ENCODE measurements around the gene ZNF385B.

ZNF385B gene

DNA sequence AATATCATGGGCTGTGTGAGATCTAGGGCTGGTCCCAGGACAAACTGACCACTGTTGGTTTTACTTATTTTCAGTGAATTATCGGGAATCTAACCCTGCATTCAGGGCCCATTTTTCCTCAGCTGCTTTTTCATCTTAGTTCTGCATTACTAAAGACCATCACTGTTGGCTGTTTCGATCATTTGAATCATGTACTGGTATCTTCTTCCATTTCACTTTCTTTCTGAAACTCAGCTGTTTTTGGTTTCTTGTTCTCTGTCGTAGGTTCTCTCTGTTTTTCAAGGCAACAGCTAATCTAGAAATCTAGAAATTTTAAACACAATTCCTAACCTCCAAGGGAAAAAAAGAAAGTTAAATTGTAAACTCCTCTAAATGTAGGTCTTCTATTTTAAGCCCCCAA, 436.8 kb downstream of the ZNF385B start:
- H3K79me2 ChIP-seq (ENCODE audit: low read length): no peaks in the 10 kb centered on the region
- no peaks in the 10 kb centered on the region for H3K36me3 ChIP-seq (replicated peaks; ENCODE audit: insufficient read depth, low read length)
- peak; percentile 18 for DNase-seq
- no peak overlapping the region for H3K9ac ChIP-seq (ENCODE audit: low read length)
- no peaks in the 10 kb centered on the region for H3F3A ChIP-seq (ENCODE audit: insufficient read depth, low read length)
- H3K9me2 ChIP-seq (replicated peaks; ENCODE audit: insufficient read depth, low read length): no peaks in the 10 kb centered on the region
- H3K9me3 ChIP-seq (replicated peaks; ENCODE audit: insufficient read depth, low read length): no peaks in the 10 kb centered on the region
- TF ChIP-seq EZH2 (optimal IDR thresholded peaks at IDR 0.05; ENCODE audit: low read depth, low read length) (no peak), EZH2phosphoT487 (IDR thresholded peaks at IDR 0.05; ENCODE audit: low read length) (no peak)
- TF ChIP-seq, protein P1, sequence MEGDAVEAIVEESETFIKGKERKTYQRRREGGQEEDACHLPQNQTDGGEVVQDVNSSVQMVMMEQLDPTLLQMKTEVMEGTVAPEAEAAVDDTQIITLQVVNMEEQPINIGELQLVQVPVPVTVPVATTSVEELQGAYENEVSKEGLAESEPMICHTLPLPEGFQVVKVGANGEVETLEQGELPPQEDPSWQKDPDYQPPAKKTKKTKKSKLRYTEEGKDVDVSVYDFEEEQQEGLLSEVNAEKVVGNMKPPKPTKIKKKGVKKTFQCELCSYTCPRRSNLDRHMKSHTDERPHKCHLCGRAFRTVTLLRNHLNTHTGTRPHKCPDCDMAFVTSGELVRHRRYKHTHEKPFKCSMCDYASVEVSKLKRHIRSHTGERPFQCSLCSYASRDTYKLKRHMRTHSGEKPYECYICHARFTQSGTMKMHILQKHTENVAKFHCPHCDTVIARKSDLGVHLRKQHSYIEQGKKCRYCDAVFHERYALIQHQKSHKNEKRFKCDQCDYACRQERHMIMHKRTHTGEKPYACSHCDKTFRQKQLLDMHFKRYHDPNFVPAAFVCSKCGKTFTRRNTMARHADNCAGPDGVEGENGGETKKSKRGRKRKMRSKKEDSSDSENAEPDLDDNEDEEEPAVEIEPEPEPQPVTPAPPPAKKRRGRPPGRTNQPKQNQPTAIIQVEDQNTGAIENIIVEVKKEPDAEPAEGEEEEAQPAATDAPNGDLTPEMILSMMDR (IDR thresholded peaks at IDR 0.05; ENCODE audit: low read length): no peak
- peak overlapping the region; percentile 14; the same call in 1 of the 2 replicates for H3K4me2 ChIP-seq (ENCODE audit: low read depth, low read length)
- no peak overlapping the region for H2AFZ ChIP-seq (ENCODE audit: low read length)
- no peaks in the 10 kb centered on the region for H3K27me3 ChIP-seq (replicated peaks; ENCODE audit: insufficient read depth, low read length)
- H4K20me1 ChIP-seq (ENCODE audit: insufficient read depth, low read length): no peaks in the 10 kb centered on the region
- H3K4me3 ChIP-seq (ENCODE audit: low read length): no peak overlapping the region
- H3K27ac ChIP-seq (ENCODE audit: low read length): no peak overlapping the region
- H3K4me1 ChIP-seq (ENCODE audit: low read length): peaks cover 6% of the 10 kb centered on the region; the same call in 1 of the 2 replicates

DNA sequence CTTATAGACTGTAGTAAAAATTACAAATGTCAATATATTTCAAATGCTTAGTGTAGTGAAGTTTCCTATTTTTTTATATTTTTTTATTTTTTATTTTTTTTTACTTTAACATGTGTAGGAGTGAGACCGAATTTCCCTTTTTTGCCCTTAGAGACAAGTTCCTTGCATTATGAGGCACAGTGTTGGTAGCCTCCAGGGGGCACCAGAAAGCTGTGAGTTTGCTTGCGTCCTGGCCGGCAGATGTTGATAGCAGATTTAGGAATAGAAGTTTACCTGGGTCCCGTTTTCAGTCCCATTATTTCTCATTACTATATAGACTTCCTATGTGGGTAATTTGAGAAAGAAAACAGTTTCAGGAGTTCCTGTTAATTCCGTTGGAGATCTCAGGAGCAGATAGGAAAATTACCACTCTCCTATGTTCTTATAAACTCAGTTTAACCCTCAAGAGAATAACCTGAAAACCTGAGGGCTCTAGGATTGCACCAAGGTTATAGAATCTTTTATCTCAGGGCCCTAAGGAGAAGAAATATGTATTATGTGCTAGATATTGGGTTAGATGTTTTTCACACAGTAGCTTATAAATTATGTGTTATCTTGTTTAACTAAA, 439.3 kb downstream of the ZNF385B start:
- no peaks in the 10 kb centered on the region for H3K36me3 ChIP-seq (replicated peaks; ENCODE audit: insufficient read depth, low read length)
- H4K20me1 ChIP-seq (ENCODE audit: insufficient read depth, low read length): no peaks in the 10 kb centered on the region
- peaks cover 6% of the 10 kb centered on the region; the same call in 1 of the 2 replicates for H3K4me1 ChIP-seq (ENCODE audit: low read length)
- H3K9me2 ChIP-seq (replicated peaks; ENCODE audit: insufficient read depth, low read length): no peaks in the 10 kb centered on the region
- H3K9ac ChIP-seq (ENCODE audit: low read length): no peak overlapping the region
- H2AFZ ChIP-seq (ENCODE audit: low read length): no peak overlapping the region
- H3K27me3 ChIP-seq (replicated peaks; ENCODE audit: insufficient read depth, low read length): no peaks in the 10 kb centered on the region
- H3K4me3 ChIP-seq (ENCODE audit: low read length): no peak overlapping the region
- no peaks in the 10 kb centered on the region for H3F3A ChIP-seq (ENCODE audit: insufficient read depth, low read length)
- H3K4me2 ChIP-seq (ENCODE audit: low read depth, low read length): no peak overlapping the region
- peak; percentile 71 for DNase-seq
- H3K9me3 ChIP-seq (replicated peaks; ENCODE audit: insufficient read depth, low read length): no peaks in the 10 kb centered on the region
- no peak overlapping the region for H3K27ac ChIP-seq (ENCODE audit: low read length)
- H3K79me2 ChIP-seq (ENCODE audit: low read length): no peaks in the 10 kb centered on the region
- TF ChIP-seq, protein P1 (IDR thresholded peaks at IDR 0.05; ENCODE audit: low read length): peak; percentile 66
- TF ChIP-seq EZH2 (optimal IDR thresholded peaks at IDR 0.05; ENCODE audit: low read depth, low read length): no peak

DNA sequence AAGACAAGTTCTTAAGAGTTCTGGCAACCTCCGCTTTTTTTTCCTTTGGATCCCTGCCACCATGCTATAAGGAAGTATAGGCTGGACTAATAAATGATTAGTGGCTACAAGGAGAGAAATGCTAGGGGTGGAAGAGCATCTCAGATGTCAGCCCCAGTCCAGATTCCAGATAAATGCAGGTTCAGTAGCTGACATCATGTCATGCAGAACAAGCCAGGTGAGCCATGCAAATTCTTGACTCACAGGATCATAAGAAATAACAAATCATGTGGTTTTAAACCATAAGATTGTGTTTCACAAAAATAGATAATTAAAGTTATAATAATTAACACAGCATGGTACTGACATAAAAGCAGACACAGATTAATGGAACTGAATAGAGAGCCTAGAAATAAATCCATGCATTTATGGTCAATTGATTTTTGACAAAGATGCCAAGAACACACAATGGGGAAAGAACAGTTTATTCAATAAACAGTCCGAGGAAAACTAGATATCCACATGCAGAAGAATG, 443.9 kb downstream of the ZNF385B start:
- no peak overlapping the region for H2AFZ ChIP-seq (ENCODE audit: low read length)
- H3K27me3 ChIP-seq (replicated peaks; ENCODE audit: insufficient read depth, low read length): no peaks in the 10 kb centered on the region
- no peak for DNase-seq

DNA sequence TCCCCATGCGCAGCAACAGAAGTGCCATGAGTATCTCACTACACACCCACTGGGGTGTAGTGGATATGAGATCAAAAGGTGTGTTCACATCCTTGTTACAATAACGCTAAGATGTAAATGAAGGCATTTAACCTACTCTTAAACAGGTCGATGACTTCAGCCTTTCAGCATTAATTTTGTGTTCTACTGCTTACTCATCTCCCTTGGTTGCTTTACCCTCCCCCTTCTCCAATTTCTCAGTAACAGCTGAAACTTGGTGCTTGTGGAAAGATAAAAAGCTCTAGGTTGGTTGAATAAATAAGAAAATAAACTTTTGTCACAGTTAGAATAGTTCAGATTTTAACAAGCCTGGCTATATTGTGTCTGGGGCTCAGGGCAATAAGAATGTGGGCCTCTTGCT, 449.3 kb downstream of the ZNF385B start:
- H3K27ac ChIP-seq (ENCODE audit: low read length): no peak overlapping the region
- no peaks in the 10 kb centered on the region for H3K27me3 ChIP-seq (replicated peaks; ENCODE audit: insufficient read depth, low read length)
- no peak overlapping the region for H3K4me2 ChIP-seq (ENCODE audit: low read depth, low read length)
- no peaks in the 10 kb centered on the region for H3K9me2 ChIP-seq (replicated peaks; ENCODE audit: insufficient read depth, low read length)
- no peak for TF ChIP-seq EZH2phosphoT487 (IDR thresholded peaks at IDR 0.05; ENCODE audit: low read length)
- no peak for TF ChIP-seq EZH2 (optimal IDR thresholded peaks at IDR 0.05; ENCODE audit: low read depth, low read length)
- H4K20me1 ChIP-seq (ENCODE audit: insufficient read depth, low read length): no peaks in the 10 kb centered on the region
- DNase-seq: no peak
- H3F3A ChIP-seq (ENCODE audit: insufficient read depth, low read length): no peaks in the 10 kb centered on the region
- no peak overlapping the region for H3K4me3 ChIP-seq (ENCODE audit: low read length)
- H3K79me2 ChIP-seq (ENCODE audit: low read length): no peaks in the 10 kb centered on the region
- no peaks in the 10 kb centered on the region for H3K36me3 ChIP-seq (replicated peaks; ENCODE audit: insufficient read depth, low read length)
- H3K4me1 ChIP-seq (ENCODE audit: low read length): no peaks in the 10 kb centered on the region
- no peaks in the 10 kb centered on the region for H3K9me3 ChIP-seq (replicated peaks; ENCODE audit: insufficient read depth, low read length)
- no peak overlapping the region for H3K9ac ChIP-seq (ENCODE audit: low read length)
- H2AFZ ChIP-seq (ENCODE audit: low read length): no peak overlapping the region

More for the DNA sequence above, 443.9 kb downstream of the ZNF385B start:
- Histone ChIP-seq H3K4me2 (ENCODE audit: low read depth, low read length) (no peak overlapping the region), H3K4me3 (ENCODE audit: low read length) (no peak overlapping the region), H3K4me1 (ENCODE audit: low read length) (no peaks in the 10 kb centered on the region), H3F3A (ENCODE audit: insufficient read depth, low read length) (no peaks in the 10 kb centered on the region), H3K9ac (ENCODE audit: low read length) (no peak overlapping the region), H3K9me3 (replicated peaks; ENCODE audit: insufficient read depth, low read length) (no peaks in the 10 kb centered on the region), H3K27ac (ENCODE audit: low read length) (no peak overlapping the region), H4K20me1 (ENCODE audit: insufficient read depth, low read length) (no peaks in the 10 kb centered on the region), H3K9me2 (replicated peaks; ENCODE audit: insufficient read depth, low read length) (no peaks in the 10 kb centered on the region), H3K79me2 (ENCODE audit: low read length) (no peaks in the 10 kb centered on the region), H3K36me3 (replicated peaks; ENCODE audit: insufficient read depth, low read length) (no peaks in the 10 kb centered on the region)
- TF ChIP-seq EZH2 (optimal IDR thresholded peaks at IDR 0.05; ENCODE audit: low read depth, low read length): no peak
- no peak for TF ChIP-seq EZH2phosphoT487 (IDR thresholded peaks at IDR 0.05; ENCODE audit: low read length)

All from MM.1S (cell line).